Activated CD8-positive, alpha-beta T cell treated with anti-CD3 and anti-CD28 coated beads for 36 hours (primary cell): ENCODE data around the gene ANKRD31. TPM values are rescaled to one million over a fixed set of nuclear protein-coding genes. Genes with fewer than 3 reads are reported as not detected.

Experiments
- ATAC-seq: fragments of 200-7000 bp; cut with Tn5 transposase; one replicate; pipeline ENCODE4 v1.10.0; 2021; ENCODE audit warnings: mild to moderate bottlenecking, moderate library complexity
- CTCF ChIA-PET: fragments of 350-600 bp; sonication (Branson Sonifier 250); formaldehyde crosslinking; loops from one replicate; lab custom pipeline; 2021; ENCODE audit warnings: antibody characterized with exemption; lab: Charles Lee
- POLR2A ChIA-PET: fragments of 350-600 bp; sonication (Branson Sonifier 250); formaldehyde crosslinking; loops from one replicate; lab custom pipeline; 2021; ENCODE audit warnings: antibody characterized with exemption; lab: Charles Lee
- DNase-seq: peaks from one replicate; pipeline ENCODE4 v3.0.0-alpha.2; 2020
- H3K27ac Mint-ChIP-seq: one replicate; pipeline ENCODE4 v1.8.0; 2021; ENCODE audit warnings: mild to moderate bottlenecking, mixed read lengths
- H3K27me3 Mint-ChIP-seq: one replicate; pipeline ENCODE4 v1.8.0; 2021; ENCODE audit warnings: mixed read lengths
- H3K36me3 Mint-ChIP-seq: one replicate; pipeline ENCODE4 v1.8.0; 2021; ENCODE audit warnings: low read depth, mixed read lengths
- H3K4me1 Mint-ChIP-seq: one replicate; pipeline ENCODE4 v1.8.0; 2021; ENCODE audit warnings: low read depth, mixed read lengths
- H3K4me3 Mint-ChIP-seq: one replicate; pipeline ENCODE4 v1.8.0; 2021; ENCODE audit warnings: mild to moderate bottlenecking, moderate library complexity, mixed read lengths
- H3K9me3 Mint-ChIP-seq: one replicate; pipeline ENCODE4 v1.8.0; 2021; ENCODE audit warnings: mixed read lengths
- CTCF ChIP-seq: fragments of 200-600 bp; IDR thresholded peaks from one replicate; pipeline ENCODE4 v1.8.0; 2022; ENCODE audit warnings: antibody characterized with exemption, mild to moderate bottlenecking
- intact Hi-C: fragments of 100-400 bp; cut with micrococcal nuclease; formaldehyde crosslinking; loops from one replicate; pipeline ENCODE4 v1.10.0; 2022
- total RNA-seq, 2 experiments: library from RNA; stranded (reverse); gene quantifications; one replicate each; pipeline ENCODE4 v1.2.3, GENCODE V29; 2021

ANKRD31 gene
- total RNA-seq, 2 experiments from 2014 or later: 0.94 to 0.99 TPM

GRCh38 chr5:75199071-75199470 lies 37.6 kb downstream of the ANKRD31 start:
- Mint-ChIP-seq H3K27ac (no peak overlapping the region), H3K4me1 (no peaks in the 10 kb centered on the region), H3K36me3 (no peaks in the 10 kb centered on the region), H3K4me3 (no peak overlapping the region), H3K27me3 (no peaks in the 10 kb centered on the region), H3K9me3 (no peaks in the 10 kb centered on the region)
- ChIA-PET POLR2A (no interaction called here), CTCF (interaction anchor here (1.0 kb wide), 1 partner anchor 38 kb away, joined by 3 read pairs; the partner anchor contains the start of gene ANKRD31)
- TF ChIP-seq CTCF: no peak
- no peak for ATAC-seq
- intact Hi-C loops: no loop called here
- DNase-seq: no peak

DNA sequence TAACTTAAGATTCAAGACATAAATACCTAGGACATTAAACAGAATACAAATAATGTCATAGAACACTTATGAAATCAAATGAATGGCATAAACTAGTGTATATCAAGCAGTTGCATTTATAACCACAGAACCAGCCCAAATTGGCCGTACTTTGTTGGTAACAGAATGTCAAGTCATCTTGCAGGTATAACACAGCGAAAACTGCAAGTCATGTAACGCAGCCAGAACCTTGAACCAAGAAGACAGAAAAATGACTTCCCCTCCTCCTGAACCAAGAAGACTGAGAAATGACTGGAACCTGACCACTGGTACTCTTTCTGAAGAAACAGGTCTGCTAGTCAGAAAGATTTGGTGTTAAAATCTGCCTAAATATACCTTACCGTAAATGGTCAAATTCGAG lies 38.9 kb downstream of the ANKRD31 start:
- H3K9me3 Mint-ChIP-seq: no peaks in the 10 kb centered on the region
- no peak overlapping the region for H3K27ac Mint-ChIP-seq
- TF ChIP-seq CTCF: no peak
- DNase-seq (no peak), ATAC-seq (no peak)
- H3K36me3 Mint-ChIP-seq: no peaks in the 10 kb centered on the region
- H3K4me3 Mint-ChIP-seq: no peak overlapping the region
- H3K27me3 Mint-ChIP-seq: no peaks in the 10 kb centered on the region
- H3K4me1 Mint-ChIP-seq: peaks cover 6% of the 10 kb centered on the region
- ChIA-PET CTCF (no interaction called here), POLR2A (no interaction called here)
- intact Hi-C loops: no loop called here

DNA sequence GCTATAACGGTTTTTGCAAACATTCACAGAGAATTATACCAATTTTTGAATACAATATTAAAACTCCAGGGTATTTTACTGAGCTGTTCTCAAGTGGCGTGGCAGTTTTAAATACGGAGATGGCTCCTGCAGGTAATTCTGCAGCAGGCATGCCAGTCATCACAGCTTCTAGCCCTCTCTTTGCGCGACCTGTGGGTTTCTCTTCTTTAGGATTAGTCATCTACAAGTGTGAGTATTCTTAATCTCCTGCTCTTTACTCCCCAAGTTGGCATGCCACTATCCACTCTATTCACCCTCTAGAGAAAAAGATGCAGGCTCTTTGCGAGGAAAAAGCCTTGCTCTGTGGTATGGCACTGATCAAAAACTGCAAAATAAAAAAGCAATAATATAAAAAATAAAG lies 43.9 kb downstream of the ANKRD31 start:
- intact Hi-C loops: no loop called here
- Mint-ChIP-seq H3K4me3 (no peak overlapping the region), H3K27me3 (no peaks in the 10 kb centered on the region), H3K4me1 (peaks cover 20% of the 10 kb centered on the region), H3K27ac (no peak overlapping the region), H3K9me3 (no peaks in the 10 kb centered on the region), H3K36me3 (no peaks in the 10 kb centered on the region)
- peak; percentile 33 for DNase-seq
- POLR2A ChIA-PET: interaction anchor here (0.7 kb wide), 1 partner anchor 91 kb away, joined by 3 read pairs; no protein-coding TSS in a partner anchor
- peak; percentile 60 for ATAC-seq
- CTCF ChIA-PET: interaction anchor here (1.0 to 1.6 kb wide), 3 partner anchors 43 to 258 kb away, joined by 3 to 5 read pairs (median 4); partner anchors contain the start of gene ANKRD31
- no peak for TF ChIP-seq CTCF

GRCh38 chr5:75192264-75192663 lies 44.4 kb downstream of the ANKRD31 start:
- peaks cover 21% of the 10 kb centered on the region for H3K4me1 Mint-ChIP-seq
- no peaks in the 10 kb centered on the region for H3K9me3 Mint-ChIP-seq
- DNase-seq (no peak), ATAC-seq (no peak)
- intact Hi-C loops: no loop called here
- POLR2A ChIA-PET: no interaction called here
- no peak overlapping the region for H3K4me3 Mint-ChIP-seq
- no peaks in the 10 kb centered on the region for H3K27me3 Mint-ChIP-seq
- no peaks in the 10 kb centered on the region for H3K36me3 Mint-ChIP-seq
- no peak overlapping the region for H3K27ac Mint-ChIP-seq
- CTCF ChIA-PET: no interaction called here
- TF ChIP-seq CTCF: no peak

GRCh38 chr5:75190227-75190626 lies 46.5 kb downstream of the ANKRD31 start:
- Mint-ChIP-seq H3K4me1 (peaks cover 25% of the 10 kb centered on the region), H3K9me3 (no peaks in the 10 kb centered on the region), H3K27me3 (no peaks in the 10 kb centered on the region), H3K4me3 (no peak overlapping the region), H3K36me3 (no peaks in the 10 kb centered on the region), H3K27ac (no peak overlapping the region)
- TF ChIP-seq CTCF: no peak
- DNase-seq: no peak
- ChIA-PET POLR2A (no interaction called here), CTCF (no interaction called here)
- ATAC-seq: no peak
- intact Hi-C loops: no loop called here
